ENCODE data around the gene KLHL24.
"Not testable (repeated sequence)": the region's sequence is repeated elsewhere in the genome, so short reads cannot be mapped to it uniquely, and the experiment has no call there.

The KLHL24 gene

DNA sequence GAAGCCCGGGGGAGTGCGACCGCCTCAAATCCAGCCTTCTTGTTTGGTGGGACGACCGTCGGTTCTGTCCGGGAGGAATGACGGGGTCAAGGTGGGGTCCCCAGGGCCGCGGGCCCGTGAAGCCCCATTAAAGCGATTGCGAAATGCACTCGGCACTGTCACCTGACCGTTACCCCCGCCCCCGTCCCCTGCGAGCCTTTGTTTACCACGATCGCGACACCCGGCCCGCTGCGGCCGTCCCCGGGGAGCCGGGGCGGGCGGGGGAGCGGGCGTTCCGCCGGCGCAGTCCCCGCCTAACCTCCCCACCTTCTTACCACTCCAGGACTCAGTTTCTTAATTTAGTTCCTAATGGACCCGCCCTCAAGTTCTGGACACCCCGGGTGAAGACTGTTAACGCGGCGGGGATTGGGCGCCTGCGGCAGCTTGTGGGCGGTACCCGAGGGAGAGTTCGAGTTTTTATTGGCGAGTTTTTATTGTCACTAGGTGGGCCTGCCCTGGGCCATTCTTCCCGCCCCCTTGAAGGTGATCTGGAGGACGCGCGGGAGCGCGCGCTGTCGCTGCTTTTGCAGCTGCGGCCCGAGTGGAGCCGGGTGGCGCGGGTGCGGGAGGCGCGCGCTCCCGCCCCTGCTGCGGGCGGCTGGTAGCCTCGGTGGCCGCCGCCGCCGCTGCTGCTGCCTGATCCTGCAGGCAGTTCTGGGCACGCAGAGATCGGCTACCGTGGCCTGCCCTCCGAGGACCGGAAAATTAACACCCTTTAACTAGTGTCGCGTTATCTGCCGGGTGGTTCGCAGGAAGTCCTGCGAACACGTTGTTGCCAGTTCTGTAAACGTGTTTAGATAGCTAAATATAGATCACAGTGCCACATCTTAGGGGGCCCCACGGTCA, 1.0 kb downstream of the KLHL24 start:
- peak; percentile 97 for DNase-seq

DNA sequence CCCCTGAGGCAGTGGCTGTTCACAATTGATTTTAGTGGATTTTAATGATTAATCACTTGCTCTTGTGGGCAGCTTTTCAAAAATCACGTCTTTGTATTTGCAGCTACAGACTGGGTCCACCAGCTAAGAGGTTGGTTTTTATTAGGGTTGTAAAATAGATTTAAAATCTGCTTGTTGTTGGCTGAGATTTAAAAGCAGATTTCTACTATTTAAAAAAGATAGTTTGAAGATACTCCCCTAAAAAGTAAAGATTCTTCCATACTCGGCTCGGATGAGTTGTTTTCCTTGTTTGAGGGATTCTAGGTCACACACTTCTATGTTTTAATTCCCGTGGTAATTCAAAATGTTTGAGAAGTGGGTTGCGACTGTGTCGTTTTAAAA, 1.7 kb downstream of the KLHL24 start:
- no peak for DNase-seq

DNA sequence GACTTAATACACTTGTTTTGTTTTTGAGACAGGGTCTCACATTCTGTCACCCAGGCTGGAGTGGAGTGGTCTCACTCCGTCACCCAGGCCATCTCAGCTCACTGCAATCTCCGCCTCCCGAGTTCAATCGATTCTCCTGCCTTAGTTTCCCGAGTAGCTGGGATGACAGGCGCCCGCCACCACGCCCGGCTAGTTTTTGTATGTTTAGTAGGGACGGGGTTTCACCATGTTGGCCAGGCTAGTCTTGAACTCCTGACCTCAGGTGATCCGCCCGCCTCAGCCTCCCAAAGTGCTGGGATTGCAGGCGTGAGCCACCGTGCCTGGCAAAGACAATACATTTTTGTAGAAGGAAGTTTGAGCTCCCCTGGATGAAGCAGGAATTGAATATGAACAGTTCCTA, 2.2 kb downstream of the KLHL24 start:
- DNase-seq = not testable (repeated sequence)

DNA sequence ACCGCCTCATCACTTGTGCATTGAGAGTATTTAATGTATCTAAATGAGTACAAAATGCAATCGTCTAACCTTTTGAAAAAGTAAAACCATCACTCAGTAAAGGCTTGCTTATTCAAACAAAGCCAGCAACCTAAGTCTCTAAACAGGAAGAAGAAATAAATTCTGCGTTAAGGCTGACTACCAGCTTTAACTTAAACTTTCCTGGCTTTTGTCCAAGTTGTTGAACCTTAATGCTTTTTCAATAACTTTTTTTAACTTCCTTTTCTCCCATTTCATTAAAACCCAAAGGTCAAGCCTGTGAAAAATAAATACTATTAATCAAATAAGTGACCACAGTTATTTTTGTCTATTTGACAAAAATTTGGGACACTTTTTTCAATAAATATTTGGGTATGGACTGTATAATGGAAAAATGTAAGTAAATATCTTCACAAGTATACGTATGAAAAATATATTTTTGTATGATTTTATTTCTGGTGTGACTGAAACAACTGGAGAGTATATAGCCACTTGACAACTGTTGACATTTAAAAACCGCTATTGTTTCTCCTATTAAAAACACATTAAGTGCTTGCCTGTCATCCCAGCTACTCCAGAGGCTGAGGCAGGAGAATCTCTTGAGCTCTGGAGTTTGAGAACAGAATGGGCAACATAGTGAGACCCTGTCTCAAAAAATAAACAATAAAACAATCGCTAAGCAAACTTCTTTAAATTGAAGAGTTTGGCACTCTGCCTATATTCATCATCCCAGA, 2.9 kb downstream of the KLHL24 start:
- no peak for DNase-seq

DNA sequence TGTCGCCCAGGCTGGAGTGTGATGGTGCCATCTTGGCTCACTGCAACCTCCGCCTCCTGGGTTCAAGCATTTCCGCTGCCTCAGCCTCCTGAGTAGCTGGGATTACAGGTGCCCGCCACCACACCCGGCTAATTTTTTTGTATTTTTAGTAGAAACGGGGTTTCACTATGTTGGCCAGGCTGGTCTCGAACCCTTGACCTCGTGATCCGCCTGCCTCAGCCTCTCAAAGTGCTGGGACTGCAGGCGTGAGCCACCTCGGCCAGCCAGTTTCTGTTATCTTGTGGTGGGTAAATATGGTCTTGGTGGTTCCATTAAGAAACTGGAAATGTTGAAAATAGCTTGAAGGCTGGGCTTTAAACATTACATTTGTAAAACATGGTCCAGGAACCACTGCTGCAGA, 5.2 kb downstream of the KLHL24 start:
- not testable (repeated sequence) for DNase-seq

DNA sequence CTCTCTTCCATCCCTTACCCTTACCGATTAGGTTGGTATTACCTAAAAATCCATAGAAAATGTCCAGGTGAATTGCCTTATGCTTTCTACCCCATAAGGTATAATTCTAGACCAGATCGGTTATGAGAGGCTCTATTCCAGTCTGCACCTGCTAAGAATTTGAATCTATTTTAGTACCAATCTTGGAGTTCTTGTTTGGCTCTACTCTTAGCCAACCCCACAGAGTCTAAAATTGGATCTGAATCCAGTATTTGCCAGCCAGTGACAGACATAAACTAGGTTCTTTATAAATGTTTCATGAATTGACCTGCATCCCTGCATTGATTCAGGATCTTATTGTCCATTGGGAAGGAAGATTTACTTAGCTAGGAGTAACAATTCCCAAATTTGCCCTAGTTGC, 6.5 kb downstream of the KLHL24 start:
- no peak for DNase-seq

DNA sequence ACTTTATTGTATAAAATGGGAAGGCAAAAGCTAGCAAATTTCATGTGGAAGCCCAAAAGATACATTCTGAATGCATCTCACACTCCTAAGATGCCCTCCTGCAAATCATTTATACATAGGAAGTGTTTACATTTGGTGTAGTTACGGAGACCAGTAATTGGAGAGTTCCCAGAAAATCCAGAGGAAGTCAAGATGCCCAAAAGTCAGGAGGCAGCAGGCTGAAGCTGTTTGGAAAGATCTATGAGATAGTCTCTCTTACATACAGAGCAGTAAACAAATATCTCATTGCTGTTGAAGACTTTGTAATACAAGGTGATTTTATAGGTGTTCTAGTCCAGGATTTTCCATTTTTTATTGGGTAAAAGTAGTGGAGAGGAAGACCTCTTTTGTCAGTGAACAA, 8.8 kb downstream of the KLHL24 start:
- no peak for DNase-seq

DNA sequence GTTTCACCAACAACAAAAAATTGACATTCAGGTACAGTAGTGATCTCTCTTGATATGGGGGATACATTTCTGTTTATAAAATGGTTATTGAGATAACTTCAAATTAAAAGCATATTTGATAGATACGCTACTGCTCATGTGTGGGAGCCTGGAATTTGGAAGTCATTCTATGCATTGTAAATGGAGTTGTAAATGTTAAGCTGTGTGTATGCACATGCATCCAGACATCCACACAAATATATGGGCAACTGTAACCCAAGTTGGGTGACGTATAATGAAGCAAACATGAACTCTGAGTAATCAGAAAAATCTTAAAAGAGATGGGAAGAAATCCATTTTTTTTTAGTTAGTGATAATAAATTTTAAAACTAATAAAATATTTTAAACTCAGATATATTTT, 9.8 kb downstream of the KLHL24 start:
- DNase-seq = no peak

DNA sequence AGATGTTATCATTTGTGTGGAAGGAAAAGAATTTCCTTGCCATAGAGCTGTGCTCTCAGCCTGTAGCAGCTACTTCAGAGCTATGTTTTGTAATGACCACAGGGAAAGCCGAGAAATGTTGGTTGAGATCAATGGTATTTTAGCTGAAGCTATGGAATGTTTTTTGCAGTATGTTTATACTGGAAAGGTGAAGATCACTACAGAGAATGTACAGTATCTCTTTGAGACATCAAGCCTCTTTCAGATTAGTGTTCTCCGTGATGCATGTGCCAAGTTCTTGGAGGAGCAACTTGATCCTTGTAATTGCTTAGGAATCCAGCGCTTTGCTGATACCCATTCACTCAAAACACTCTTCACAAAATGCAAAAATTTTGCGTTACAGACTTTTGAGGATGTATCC, 15.1 kb downstream of the KLHL24 start:
- DNase-seq = no peak

DNA sequence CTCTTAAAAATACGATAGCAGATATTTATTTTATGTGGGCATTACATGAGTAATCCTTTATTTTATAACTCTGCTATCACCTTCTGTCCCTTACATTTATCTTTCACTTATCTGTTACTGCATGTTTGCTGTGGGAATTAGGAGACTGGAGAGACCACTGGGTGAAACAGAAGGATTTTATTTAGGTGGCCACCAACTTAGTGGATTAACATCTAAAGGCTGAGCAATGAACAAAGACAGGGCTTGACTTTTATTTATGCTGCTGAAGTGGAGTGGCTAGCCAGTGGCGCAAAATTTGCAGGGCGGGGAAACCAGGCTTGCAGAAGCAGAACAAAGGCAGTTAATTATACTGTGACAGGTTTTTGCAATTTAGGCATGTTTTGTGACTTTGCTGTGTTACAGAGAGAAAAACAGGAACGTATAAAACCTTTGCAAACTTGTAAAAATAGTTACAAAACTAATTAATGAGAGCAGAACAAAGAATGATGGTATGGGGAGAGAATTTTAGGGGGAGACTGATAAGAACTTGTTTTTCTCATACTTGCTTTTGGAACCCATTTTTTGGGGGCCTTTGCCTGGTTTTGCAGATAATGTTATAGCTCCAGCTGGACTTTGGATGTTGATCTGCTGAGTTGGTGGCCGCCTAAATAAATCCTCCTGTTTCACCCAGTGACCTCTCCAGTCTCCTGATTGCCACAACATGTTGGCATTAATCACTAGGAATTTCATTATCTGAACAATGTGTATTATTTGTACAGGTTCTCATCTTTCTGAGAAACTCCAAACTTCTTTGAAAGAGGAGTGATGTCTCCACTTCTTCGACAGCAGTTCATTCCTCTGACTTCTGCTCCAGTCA, 18.0 kb downstream of the KLHL24 start:
- DNase-seq = no peak

DNA sequence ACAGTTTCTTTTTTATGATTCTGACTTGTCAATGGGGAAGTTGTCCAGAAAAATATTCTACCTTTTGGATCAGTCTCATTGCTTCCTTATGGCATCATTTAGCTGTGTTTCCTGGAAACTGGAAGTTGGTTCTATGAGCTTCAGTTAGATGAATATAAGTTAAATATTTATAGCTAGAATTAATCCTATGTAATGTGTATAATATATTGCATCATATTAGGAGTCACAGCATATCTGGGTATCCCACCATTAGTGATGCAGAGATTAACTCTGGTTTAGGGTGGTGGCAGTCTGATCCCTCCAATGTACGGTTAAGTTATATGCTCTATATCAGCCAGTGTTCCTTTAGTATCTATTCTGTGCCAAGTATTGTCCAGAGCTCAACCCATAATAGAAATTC, 19.3 kb downstream of the KLHL24 start:
- no peak for DNase-seq

DNA sequence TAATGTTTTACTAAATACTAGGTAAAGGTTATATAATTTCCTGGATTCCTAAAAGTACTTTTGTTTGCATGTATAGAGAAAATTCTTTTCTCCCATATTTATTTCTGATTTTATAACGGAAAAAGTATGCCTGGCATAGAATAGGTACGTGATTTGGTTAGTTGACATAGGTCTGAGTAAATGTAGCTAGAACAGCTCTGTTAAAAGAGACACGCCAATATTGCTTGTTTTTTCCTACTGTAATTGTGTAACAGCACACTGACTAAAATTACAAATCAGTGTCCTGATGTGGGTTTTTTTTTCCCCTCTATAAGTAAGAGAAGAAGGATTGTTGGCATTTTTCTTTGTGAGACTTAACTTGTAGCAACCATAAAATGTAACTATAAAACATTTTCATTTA, 26.7 kb downstream of the KLHL24 start:
- DNase-seq = no peak

DNA sequence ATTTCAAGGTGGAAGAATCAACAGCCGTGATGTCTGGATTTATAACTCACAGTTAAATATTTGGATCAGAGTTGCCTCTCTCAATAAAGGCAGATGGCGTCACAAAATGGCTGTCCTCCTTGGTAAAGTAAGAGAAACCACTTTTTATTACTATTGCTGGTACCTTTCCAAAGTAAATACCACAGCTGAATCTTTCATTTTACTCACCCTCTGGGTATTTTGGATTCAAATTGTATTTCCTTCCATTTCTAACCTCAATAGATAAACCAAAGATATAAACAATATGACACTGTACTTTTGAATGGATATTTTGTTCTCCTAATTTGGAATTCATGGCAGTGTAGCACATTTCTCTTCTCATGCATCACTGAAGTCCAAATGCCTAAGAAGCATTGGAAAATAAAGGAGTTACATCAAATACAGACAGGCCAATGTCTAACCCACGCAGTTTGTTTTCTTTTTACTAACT, 29.5 kb downstream of the KLHL24 start:
- no peak for DNase-seq

DNA sequence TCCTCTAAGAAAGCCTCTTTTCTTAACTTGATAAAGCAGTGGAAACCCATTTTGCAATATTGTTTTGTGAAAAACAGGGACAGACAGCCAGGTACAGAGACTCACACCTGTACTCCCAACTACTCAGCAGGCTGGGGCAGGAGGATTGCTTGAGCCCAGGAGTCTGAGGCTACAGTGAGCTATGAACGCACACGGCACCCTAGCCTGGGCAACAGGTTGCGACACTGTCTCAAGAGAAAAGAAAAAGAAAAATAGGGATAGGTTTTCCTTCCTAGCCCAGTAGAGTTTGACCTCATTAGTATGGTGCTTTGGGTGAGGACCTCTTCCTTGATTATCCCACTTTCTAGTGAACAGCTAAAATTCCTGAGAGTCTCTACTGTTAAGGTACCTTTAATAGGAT, 44.6 kb downstream of the KLHL24 start:
- DNase-seq = no peak

DNA sequence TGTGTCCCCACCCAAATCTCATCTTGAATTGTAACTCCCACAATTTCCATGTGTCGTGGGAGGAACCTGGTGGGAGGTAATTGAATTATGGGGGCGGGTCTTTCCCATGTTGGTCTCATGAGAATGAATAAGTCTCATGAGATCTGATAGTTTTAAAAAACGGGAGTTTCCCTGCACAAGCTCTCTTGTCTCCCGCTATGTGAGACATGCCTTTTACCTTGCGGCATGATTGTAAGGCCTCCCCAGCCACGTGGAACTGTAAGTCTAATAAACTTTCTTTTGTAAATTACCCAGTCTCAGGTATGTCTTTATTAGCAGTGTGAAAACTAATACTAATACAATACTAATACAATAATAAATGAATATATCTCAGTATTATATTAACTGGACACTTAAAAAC, 52.3 kb downstream of the KLHL24 start:
- no peak for DNase-seq

DNA sequence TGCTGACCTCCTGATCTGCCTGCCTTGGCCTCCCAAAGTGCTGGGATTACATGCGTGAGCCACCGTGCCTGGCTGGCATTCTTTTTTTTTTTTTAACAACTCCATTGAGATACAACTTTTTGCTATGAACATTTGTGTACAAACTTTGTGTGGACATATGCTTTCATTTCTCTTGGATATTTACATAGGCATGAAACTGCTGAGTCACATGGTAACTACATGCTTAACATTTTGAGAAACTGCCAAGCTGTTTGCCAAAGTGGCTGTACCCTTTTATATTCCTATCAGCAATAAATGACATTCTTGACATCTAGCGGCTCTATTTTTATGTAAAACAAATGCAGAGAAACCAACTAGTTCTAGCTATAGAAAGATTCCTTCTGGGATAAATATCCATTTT, 53.5 kb downstream of the KLHL24 start:
- no peak for DNase-seq

DNA sequence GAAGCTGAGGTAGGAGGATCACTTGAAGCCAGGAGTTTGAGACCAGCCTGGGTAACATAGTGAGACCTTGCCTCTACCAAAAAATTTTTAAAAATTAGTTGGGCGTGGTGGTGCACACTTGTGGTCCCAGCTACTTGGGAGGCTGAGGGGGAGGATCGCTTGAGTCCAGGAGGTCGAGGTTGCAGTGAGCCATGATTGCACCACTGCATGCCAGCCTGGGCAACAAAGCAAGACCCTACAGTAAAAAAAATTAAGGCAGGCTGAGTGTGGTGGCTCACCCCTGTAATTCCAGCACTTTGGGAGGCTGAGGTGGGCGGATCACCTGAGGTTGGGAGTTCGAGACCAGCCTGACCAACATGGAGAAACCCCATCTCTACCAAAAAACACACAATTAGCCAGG, 54.2 kb downstream of the KLHL24 start:
- DNase-seq = not testable (repeated sequence)

DNA sequence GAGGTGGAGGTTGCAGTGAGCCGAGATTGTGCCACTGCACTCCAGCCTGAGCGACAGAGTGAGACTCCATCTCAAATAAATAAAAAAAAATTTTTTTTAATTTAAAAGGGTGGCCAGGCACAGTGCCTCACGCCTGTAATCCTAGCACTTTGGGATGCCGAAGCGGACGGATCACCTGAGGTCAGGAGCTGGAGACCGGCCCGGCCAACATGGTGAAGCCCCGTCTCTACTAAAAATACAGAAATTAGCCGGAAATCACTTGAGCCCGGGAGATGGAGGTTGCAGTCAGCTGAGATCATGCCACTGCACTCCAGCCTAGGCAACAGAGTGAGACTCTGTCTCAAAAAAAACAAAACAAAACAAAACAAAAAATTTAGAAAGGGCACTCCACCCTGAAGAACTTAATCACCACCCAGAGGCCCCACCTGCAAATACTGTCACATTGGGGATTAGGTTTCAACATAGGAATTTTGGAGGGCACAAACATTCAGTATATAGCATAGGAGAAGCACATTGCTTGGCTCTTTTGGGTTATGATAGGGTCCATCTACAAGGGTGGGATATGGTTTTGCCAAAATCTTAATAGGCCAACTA, 55.1 kb downstream of the KLHL24 start:
- DNase-seq = no peak

DNA sequence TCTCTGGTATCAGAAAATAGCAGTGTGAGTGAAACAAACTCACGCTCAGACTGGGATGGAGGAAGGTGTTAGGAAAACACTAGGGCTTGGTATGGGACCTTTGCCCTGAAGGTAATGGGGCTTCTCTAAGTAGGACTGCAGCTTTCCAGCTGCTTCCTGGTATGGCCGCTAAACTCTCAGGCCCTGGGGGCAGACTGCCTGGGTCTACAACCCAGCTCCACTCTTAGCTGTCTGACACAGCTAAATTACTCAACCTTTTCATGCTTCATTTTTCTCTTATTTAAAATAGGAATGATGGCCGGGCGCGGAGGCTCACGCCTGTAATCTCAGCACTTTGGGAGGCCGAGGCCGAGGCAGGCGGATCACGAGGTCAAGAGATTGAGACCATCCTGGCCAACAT, 57.0 kb downstream of the KLHL24 start:
- DNase-seq = no peak

DNA sequence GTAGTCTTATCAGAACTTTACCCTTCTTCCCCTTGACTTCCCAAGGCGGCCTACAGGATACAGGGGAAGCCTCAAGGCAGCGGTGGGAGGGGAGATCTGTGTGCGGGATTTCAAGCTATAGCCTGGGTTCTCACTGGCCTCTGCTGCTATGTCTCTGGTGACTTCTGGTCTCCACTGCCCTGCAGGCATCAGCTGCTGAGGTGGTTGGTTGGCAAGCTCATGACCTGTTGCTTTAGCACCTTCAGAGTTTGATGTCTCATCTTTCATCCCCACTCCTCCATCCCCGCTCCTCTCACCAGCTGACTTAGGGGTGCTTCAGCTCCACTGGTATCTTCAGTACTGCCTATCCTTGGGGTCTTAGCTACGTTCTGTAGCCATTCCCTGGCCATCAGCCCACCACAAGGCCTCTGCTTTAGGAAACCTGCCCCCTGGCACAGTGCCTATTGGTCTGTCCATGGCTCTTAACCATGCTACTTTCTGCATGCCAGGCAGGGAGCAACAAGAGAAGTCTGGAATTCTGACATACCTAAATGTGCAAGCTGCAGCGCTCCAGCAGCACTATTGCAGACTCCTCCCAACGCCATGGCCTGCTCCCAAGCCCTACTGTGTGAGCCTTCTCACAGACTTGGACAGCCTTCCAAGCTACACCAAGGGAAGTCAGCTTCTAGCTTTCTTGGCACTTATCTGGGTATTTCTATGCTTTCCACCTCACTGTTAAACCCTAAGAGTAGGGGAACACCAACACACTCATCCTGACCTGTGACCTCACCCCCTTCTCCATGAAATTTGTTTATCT, 60.3 kb downstream of the KLHL24 start:
- no peak for DNase-seq

DNA sequence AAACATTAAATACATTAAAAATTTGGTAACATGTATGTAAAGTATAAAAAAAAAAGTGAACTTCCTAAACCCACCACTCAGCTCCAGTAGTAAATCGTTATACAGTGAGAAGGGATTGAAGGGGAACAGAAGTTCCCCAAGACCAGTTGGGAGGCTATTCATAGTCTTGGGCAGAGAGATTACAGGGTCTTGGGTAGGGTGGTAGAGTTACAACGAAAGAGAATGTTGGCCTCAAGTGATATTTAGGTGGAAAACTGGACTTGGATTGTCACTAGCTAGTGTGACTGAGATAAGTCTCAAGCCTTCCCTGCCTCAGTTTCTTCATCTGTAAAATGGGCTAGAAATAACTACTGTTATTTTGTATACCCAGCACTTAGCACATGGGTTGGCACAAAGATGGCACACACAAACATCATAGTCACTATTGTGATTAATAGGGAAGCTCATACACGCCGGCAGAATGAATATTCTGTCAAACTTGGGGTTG, 61.7 kb downstream of the KLHL24 start:
- no peak for DNase-seq
